SK-N-SH treated with all-trans-retinoic acid at 6 μM for 48 hours (cell line): ENCODE results near the gene SMC6.

Experiments
- ATAC-seq: fragments of 200-7000 bp; cut with Tn5 transposase; 3 replicates; pipeline ENCODE4 v1.9.1; 2020; ENCODE audit warnings: mild to moderate bottlenecking, moderate library complexity
- ARNTL ChIP-seq: fragments of 450-650 bp; formaldehyde crosslinking; IDR thresholded peaks from 2 replicates; pipeline ENCODE4 v1.5.0; 2020; ENCODE audit warnings: low read depth, mild to moderate bottlenecking, moderate library complexity, borderline replicate concordance
- BACH2 ChIP-seq: fragments of 250-450 bp; sonication (Bioruptor Pico); IDR thresholded peaks from 2 replicates; pipeline ENCODE4 v1.9.0; 2021; ENCODE audit warnings: mild to moderate bottlenecking, borderline replicate concordance
- CSDC2 ChIP-seq: fragments of 250-450 bp; sonication (Bioruptor Pico); IDR thresholded peaks from 2 replicates; pipeline ENCODE4 v1.5.0; 2020; ENCODE audit warnings: mild to moderate bottlenecking, moderate library complexity
- ESRRG ChIP-seq: fragments of 250-450 bp; sonication (Bioruptor Pico); IDR thresholded peaks from 2 replicates; pipeline ENCODE4 v1.6.1; 2021; ENCODE audit warnings: mild to moderate bottlenecking
- GLIS3 ChIP-seq: fragments of 250-450 bp; sonication (Bioruptor Pico); IDR thresholded peaks from 2 replicates; pipeline ENCODE4 v1.5.0; 2020; ENCODE audit warnings: mild to moderate bottlenecking, moderate library complexity
- ISL1 ChIP-seq: fragments of 250-450 bp; sonication (Bioruptor Pico); IDR thresholded peaks from 2 replicates; pipeline ENCODE4 v2.1.2; 2022; ENCODE audit warnings: mild to moderate bottlenecking, moderate library complexity
- OSR1 ChIP-seq: fragments of 250-450 bp; sonication (Bioruptor Pico); IDR thresholded peaks from 2 replicates; pipeline ENCODE4 v1.8.0; 2022; ENCODE audit warnings: moderate library complexity, mild to moderate bottlenecking, inconsistent platforms
- POU6F1 ChIP-seq: fragments of 250-450 bp; sonication (Bioruptor Pico); IDR thresholded peaks from 2 replicates; pipeline ENCODE4 v1.8.0; 2021; ENCODE audit warnings: low read depth, mild to moderate bottlenecking, moderate library complexity, borderline replicate concordance
- PPARA ChIP-seq: fragments of 250-450 bp; sonication (Bioruptor Pico); IDR thresholded peaks from 2 replicates; pipeline ENCODE4 v1.5.0; 2020; ENCODE audit warnings: mild to moderate bottlenecking, borderline replicate concordance
- RARB ChIP-seq: fragments of 250-450 bp; sonication (Bioruptor Pico); IDR thresholded peaks from 2 replicates; pipeline ENCODE4 v1.8.0; 2021; ENCODE audit warnings: mild to moderate bottlenecking, moderate library complexity
- SNAI2 ChIP-seq: fragments of 250-450 bp; sonication (Bioruptor Pico); IDR thresholded peaks from 2 replicates; pipeline ENCODE4 v1.5.0; 2020; ENCODE audit warnings: mild to moderate bottlenecking, moderate library complexity
- TCF4 ChIP-seq: fragments of 250-450 bp; sonication (Bioruptor Pico); IDR thresholded peaks from 2 replicates; pipeline ENCODE4 v1.8.0; 2021; ENCODE audit warnings: mild to moderate bottlenecking, moderate library complexity, borderline replicate concordance
- TOX ChIP-seq: fragments of 250-450 bp; sonication (Bioruptor Pico); IDR thresholded peaks from 2 replicates; pipeline ENCODE4 v1.8.0; 2021; ENCODE audit warnings: mild to moderate bottlenecking, moderate library complexity, borderline replicate concordance
- ZC3H10 ChIP-seq: fragments of 250-450 bp; sonication (Bioruptor Pico); IDR thresholded peaks from 2 replicates; pipeline ENCODE4 v1.5.1; 2021; ENCODE audit warnings: mild to moderate bottlenecking, moderate library complexity
- ZFP3 ChIP-seq: fragments of 250-450 bp; sonication (Bioruptor Pico); IDR thresholded peaks from 2 replicates; pipeline ENCODE4 v1.5.0; 2020; ENCODE audit warnings: mild to moderate bottlenecking, moderate library complexity
- ZFP30 ChIP-seq: fragments of 450-650 bp; formaldehyde crosslinking; IDR thresholded peaks from 2 replicates; pipeline ENCODE4 v1.5.0; 2022; ENCODE audit warnings: mild to moderate bottlenecking, moderate library complexity
- ZNF565 ChIP-seq: fragments of 450-650 bp; formaldehyde crosslinking; conservative IDR thresholded peaks from 2 replicates; pipeline ENCODE4 v1.5.0; 2020; ENCODE audit warnings: low read depth, mild to moderate bottlenecking, moderate library complexity
- ZNF70 ChIP-seq: fragments of 450-650 bp; formaldehyde crosslinking; IDR thresholded peaks from 2 replicates; pipeline ENCODE4 v1.5.0; 2020; ENCODE audit warnings: mild to moderate bottlenecking, moderate library complexity
- ZNF8 ChIP-seq: fragments of 450-650 bp; formaldehyde crosslinking; IDR thresholded peaks from 2 replicates; pipeline ENCODE4 v1.5.0; 2020; ENCODE audit warnings: mild to moderate bottlenecking, moderate library complexity
- TF ChIP-seq, protein P1 (sequence below): fragments of 250-450 bp; sonication (Bioruptor Pico); IDR thresholded peaks from 2 replicates; pipeline ENCODE4 v1.5.0; 2020; ENCODE audit warnings: mild to moderate bottlenecking, moderate library complexity
- TF ChIP-seq, protein P2 (sequence below): fragments of 250-450 bp; sonication (Bioruptor Pico); IDR thresholded peaks from 2 replicates; pipeline ENCODE4 v1.5.1; 2020; ENCODE audit warnings: low read depth, mild to moderate bottlenecking, moderate library complexity
- TF ChIP-seq, protein P3 (sequence below): fragments of 250-450 bp; sonication (Bioruptor Pico); IDR thresholded peaks from 2 replicates; pipeline ENCODE4 v1.5.1; 2021; ENCODE audit warnings: mild to moderate bottlenecking, moderate library complexity

SMC6 gene

GRCh38 chr2:17640406-17640805 lies 113.2 kb downstream of the SMC6 start:
- TF ChIP-seq ZNF8 (CRISPR knock-in tag) (no peak), RARB (CRISPR knock-in tag) (no peak), ZFP3 (no peak), ESRRG (CRISPR knock-in tag) (no peak), PPARA (CRISPR knock-in tag) (no peak), GLIS3 (no peak), POU6F1 (no peak), ISL1 (CRISPR knock-in tag) (no peak), ZFP30 (CRISPR knock-in tag) (no peak), ZC3H10 (CRISPR knock-in tag) (no peak), OSR1 (CRISPR knock-in tag) (no peak), BACH2 (CRISPR knock-in tag) (no peak), TCF4 (CRISPR knock-in tag) (no peak), TOX (no peak), ZNF565 (CRISPR knock-in tag) (no peak), ZNF70 (CRISPR knock-in tag) (no peak), ARNTL (CRISPR knock-in tag) (no peak)
- TF ChIP-seq, protein P1, sequence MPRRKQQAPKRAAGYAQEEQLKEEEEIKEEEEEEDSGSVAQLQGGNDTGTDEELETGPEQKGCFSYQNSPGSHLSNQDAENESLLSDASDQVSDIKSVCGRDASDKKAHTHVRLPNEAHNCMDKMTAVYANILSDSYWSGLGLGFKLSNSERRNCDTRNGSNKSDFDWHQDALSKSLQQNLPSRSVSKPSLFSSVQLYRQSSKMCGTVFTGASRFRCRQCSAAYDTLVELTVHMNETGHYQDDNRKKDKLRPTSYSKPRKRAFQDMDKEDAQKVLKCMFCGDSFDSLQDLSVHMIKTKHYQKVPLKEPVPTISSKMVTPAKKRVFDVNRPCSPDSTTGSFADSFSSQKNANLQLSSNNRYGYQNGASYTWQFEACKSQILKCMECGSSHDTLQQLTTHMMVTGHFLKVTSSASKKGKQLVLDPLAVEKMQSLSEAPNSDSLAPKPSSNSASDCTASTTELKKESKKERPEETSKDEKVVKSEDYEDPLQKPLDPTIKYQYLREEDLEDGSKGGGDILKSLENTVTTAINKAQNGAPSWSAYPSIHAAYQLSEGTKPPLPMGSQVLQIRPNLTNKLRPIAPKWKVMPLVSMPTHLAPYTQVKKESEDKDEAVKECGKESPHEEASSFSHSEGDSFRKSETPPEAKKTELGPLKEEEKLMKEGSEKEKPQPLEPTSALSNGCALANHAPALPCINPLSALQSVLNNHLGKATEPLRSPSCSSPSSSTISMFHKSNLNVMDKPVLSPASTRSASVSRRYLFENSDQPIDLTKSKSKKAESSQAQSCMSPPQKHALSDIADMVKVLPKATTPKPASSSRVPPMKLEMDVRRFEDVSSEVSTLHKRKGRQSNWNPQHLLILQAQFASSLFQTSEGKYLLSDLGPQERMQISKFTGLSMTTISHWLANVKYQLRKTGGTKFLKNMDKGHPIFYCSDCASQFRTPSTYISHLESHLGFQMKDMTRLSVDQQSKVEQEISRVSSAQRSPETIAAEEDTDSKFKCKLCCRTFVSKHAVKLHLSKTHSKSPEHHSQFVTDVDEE (CRISPR knock-in tag), result no peak
- TF ChIP-seq, protein P2, sequence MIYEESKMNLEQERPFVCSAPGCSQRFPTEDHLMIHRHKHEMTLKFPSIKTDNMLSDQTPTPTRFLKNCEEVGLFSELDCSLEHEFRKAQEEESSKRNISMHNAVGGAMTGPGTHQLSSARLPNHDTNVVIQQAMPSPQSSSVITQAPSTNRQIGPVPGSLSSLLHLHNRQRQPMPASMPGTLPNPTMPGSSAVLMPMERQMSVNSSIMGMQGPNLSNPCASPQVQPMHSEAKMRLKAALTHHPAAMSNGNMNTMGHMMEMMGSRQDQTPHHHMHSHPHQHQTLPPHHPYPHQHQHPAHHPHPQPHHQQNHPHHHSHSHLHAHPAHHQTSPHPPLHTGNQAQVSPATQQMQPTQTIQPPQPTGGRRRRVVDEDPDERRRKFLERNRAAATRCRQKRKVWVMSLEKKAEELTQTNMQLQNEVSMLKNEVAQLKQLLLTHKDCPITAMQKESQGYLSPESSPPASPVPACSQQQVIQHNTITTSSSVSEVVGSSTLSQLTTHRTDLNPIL (CRISPR knock-in tag), result no peak
- no peak for ATAC-seq

DNA sequence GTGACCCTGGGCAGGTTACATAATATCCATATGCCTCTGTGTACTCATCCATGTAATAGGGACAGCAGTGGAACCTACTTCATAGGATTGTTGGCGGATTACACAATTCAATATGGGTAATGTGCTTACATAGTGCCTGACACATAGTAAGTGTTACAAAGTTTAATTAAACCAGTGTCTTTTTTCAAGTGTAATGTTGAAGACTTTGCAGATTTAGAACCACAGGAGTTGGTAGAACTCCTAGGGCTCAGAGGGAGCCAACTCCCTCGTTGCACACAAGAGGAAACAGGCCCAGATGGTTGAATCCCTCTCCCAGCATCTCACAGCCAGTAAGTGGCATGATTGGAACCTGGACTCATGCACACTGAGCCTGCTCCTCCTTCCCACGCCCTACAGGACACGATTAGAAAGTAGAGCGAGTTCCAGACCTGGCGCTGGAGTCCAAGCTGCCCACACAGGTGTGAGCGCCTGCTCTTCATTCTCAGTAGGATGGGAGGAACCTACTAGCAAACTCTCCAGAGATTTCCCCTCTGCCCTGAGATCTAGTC lies 115.3 kb downstream of the SMC6 start:
- no peak for ATAC-seq
- TF ChIP-seq ISL1 (CRISPR knock-in tag) (no peak), ARNTL (CRISPR knock-in tag) (no peak), CSDC2 (CRISPR knock-in tag) (no peak), PPARA (CRISPR knock-in tag) (no peak), ZC3H10 (CRISPR knock-in tag) (no peak), OSR1 (CRISPR knock-in tag) (no peak), ZFP30 (CRISPR knock-in tag) (no peak), TOX (no peak), SNAI2 (CRISPR knock-in tag) (no peak), BACH2 (CRISPR knock-in tag) (no peak), POU6F1 (no peak), ZNF8 (CRISPR knock-in tag) (no peak), ZFP3 (no peak), RARB (CRISPR knock-in tag) (no peak), TCF4 (CRISPR knock-in tag) (no peak)
- TF ChIP-seq, protein P3, sequence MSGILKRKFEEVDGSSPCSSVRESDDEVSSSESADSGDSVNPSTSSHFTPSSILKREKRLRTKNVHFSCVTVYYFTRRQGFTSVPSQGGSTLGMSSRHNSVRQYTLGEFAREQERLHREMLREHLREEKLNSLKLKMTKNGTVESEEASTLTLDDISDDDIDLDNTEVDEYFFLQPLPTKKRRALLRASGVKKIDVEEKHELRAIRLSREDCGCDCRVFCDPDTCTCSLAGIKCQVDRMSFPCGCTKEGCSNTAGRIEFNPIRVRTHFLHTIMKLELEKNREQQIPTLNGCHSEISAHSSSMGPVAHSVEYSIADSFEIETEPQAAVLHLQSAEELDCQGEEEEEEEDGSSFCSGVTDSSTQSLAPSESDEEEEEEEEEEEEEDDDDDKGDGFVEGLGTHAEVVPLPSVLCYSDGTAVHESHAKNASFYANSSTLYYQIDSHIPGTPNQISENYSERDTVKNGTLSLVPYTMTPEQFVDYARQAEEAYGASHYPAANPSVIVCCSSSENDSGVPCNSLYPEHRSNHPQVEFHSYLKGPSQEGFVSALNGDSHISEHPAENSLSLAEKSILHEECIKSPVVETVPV (CRISPR knock-in tag), result no peak
- TF ChIP-seq, protein P1 (CRISPR knock-in tag), result no peak
- TF ChIP-seq, protein P2 (CRISPR knock-in tag), result no peak
